ENCODE data around the gene SPATA6. TPM values are rescaled to one million over a fixed set of nuclear protein-coding genes. Genes with fewer than 3 reads are reported as not detected.

Gene SPATA6
- total and polyA plus RNA-seq, 2 of the 4 experiments (the other 2 are of a cell fraction): 1.1 to 2.0 TPM

GRCh38 chr1:48405400-48405799 is 66.6 kb downstream of the SPATA6 start:
- H2BK5ac ChIP-seq (ENCODE audit: low read depth, low read length, poor library complexity, severe bottlenecking): no peak overlapping the region
- H3K27me3 ChIP-seq (ENCODE audit: control insufficient read depth, insufficient read depth, low read length): no peaks in the 10 kb centered on the region
- no peaks in the 10 kb centered on the region for H3K9me3 ChIP-seq (ENCODE audit: control insufficient read depth, insufficient read depth, low read length)
- no peak overlapping the region for H3K56ac ChIP-seq (ENCODE audit: extremely low read depth, insufficient read depth, low read length)
- H2AK9ac ChIP-seq (replicated peaks; ENCODE audit: low read depth, low read length, poor library complexity): no peak overlapping the region
- dilution Hi-C loops (cut with HindIII; ENCODE audit: low sequenced_read_pairs, unreplicated experiment): no loop called here
- no peak overlapping the region for H3K9ac ChIP-seq (ENCODE audit: low read depth, low read length)
- no peak for TF ChIP-seq RAD21 (IDR thresholded peaks at IDR 0.05; ENCODE audit: low read length)
- no peak for TF ChIP-seq USF2 (IDR thresholded peaks at IDR 0.05; ENCODE audit: low read depth, low read length)
- no peak for TF ChIP-seq RCOR1 (IDR thresholded peaks at IDR 0.05; ENCODE audit: insufficient replicate concordance, low read length)
- no peak for TF ChIP-seq CHD1 (IDR thresholded peaks at IDR 0.05; ENCODE audit: low read depth, low read length)
- no peak for TF ChIP-seq POLR2A (IDR thresholded peaks at IDR 0.05; ENCODE audit: low read depth, low read length)
- no peak for TF ChIP-seq RFX5 (IDR thresholded peaks at IDR 0.05; ENCODE audit: low read depth, low read length)
- no peak for TF ChIP-seq FOS (IDR thresholded peaks at IDR 0.05; ENCODE audit: low read depth, low read length)
- TF ChIP-seq MAZ (IDR thresholded peaks at IDR 0.05; ENCODE audit: borderline replicate concordance, low read depth, low read length): no peak
- no peak for TF ChIP-seq MAFK (IDR thresholded peaks at IDR 0.05; ENCODE audit: low read depth, low read length)
- POLR2A ChIA-PET (ENCODE audit: unreplicated experiment): no interaction called here
- H4K8ac ChIP-seq (ENCODE audit: low read depth in 2 of 2, low read length in 2 of 2): no peak overlapping the region
- intact Hi-C loops (cut with micrococcal nuclease): no loop called here
- H2BK120ac ChIP-seq (ENCODE audit: low read depth, low read length): no peak overlapping the region
- no peak overlapping the region for H3K4me2 ChIP-seq (ENCODE audit: low read depth, low read length)
- no peak overlapping the region for H3K23ac ChIP-seq (ENCODE audit: low read depth, low read length)
- H4K5ac ChIP-seq (ENCODE audit: low read depth, low read length): no peak overlapping the region
- H3K14ac ChIP-seq (replicated peaks; ENCODE audit: low read depth, low read length): no peak overlapping the region
- in situ Hi-C loops (cut with MboI; ENCODE audit: low sequenced_read_pairs): no loop called here
- H3K79me1 ChIP-seq (ENCODE audit: low read depth in 1 of 2, low read length in 2 of 2): no peaks in the 10 kb centered on the region
- no peak overlapping the region for H2AFZ ChIP-seq (replicated peaks; ENCODE audit: low read length, poor library complexity)
- H3K4me3 ChIP-seq (ENCODE audit: insufficient read depth, low read depth, low read length): no peak overlapping the region
- H4K91ac ChIP-seq (ENCODE audit: insufficient read depth, low read depth, low read length): no peak overlapping the region
- peak; percentile 1 for DNase-seq
- no peak overlapping the region for H2AK5ac ChIP-seq (ENCODE audit: low read depth, low read length)
- CTCF ChIA-PET: no interaction called here
- H3K4me1 ChIP-seq (ENCODE audit: control insufficient read depth, insufficient read depth, low read length): no peaks in the 10 kb centered on the region
- no TSS peak for BruUV-seq (replicated peaks)
- no CpG with 5 or more reads among the region's 1 CpG for WGBS, 2 experiments (ENCODE audit: extremely low coverage in 2 of 2, insufficient read length in 1 of 2)
- ATAC-seq (ENCODE audit: low read depth): no peak
- no peaks in the 10 kb centered on the region for H3K36me3 ChIP-seq (ENCODE audit: control insufficient read depth, insufficient read depth, low read length)
- H4K20me1 ChIP-seq (ENCODE audit: insufficient read depth, low read length): no peaks in the 10 kb centered on the region
- no peaks in the 10 kb centered on the region for H3K9me1 ChIP-seq (ENCODE audit: insufficient read depth, low read length)
- H3K18ac ChIP-seq (ENCODE audit: low read depth, low read length): no peak overlapping the region
- no peak overlapping the region for H3K4ac ChIP-seq (ENCODE audit: low read depth, low read length)
- H3K27ac ChIP-seq (ENCODE audit: insufficient read depth, low read length): no peak overlapping the region
- no peak overlapping the region for H2BK20ac ChIP-seq (ENCODE audit: low read depth, low read length)
- no peak overlapping the region for H2BK15ac ChIP-seq (ENCODE audit: low read depth, low read length)
